Transverse colon (tissue), 4 donors: ENCODE results near the gene MRFAP1L1. TPM values are rescaled to one million over a fixed set of nuclear protein-coding genes. Genes with fewer than 3 reads are reported as not detected.

Experiments used
- DNase-seq: peaks from one replicate; pipeline ENCODE4 v3.0.0-alpha.2; 2019
- H3K27ac ChIP-seq, 4 donors: fragments of 200-600 bp; sonication (generic); 2 replicates each; pipeline ENCODE4 v1.5.1; 2016 to 2018; ENCODE audit warnings: inconsistent platforms in 4 of 4
- H3K27me3 ChIP-seq: fragments of 200-600 bp; sonication (generic); 2 replicates; pipeline ENCODE4 v1.5.1; 2017; ENCODE audit warnings: inconsistent platforms
- H3K36me3 ChIP-seq, 4 donors: fragments of 200-600 bp; sonication (generic); 2 replicates each; pipeline ENCODE4 v1.5.1; 2017 to 2019; ENCODE audit warnings: inconsistent platforms in 4 of 4
- H3K4me1 ChIP-seq, 4 donors: fragments of 200-600 bp; sonication (generic); 2 replicates each; pipeline ENCODE4 v1.5.1; 2017 to 2020; ENCODE audit warnings: inconsistent platforms in 4 of 4
- H3K4me3 ChIP-seq, 4 donors: fragments of 200-600 bp; sonication (generic); 1 replicate in 1 of 4; 2 replicates in 3 of 4; pipeline versions ENCODE4 v1.5.1 to v1.6.1; 2017 to 2019; ENCODE audit warnings: inconsistent platforms in 4 of 4
- H3K9me3 ChIP-seq, 2 donors: fragments of 200-600 bp; sonication (generic); 2 replicates each; pipeline ENCODE4 v1.5.1; 2017 to 2019; ENCODE audit warnings: inconsistent platforms in 2 of 2
- EP300 ChIP-seq: sonication (generic); formaldehyde crosslinking; IDR thresholded peaks from one replicate; pipeline ENCODE4 v1.6.1; 2017; ENCODE audit warnings: antibody characterized with exemption, low read depth
- POLR2A ChIP-seq: fragments of 450-650 bp; IDR thresholded peaks from one replicate; pipeline ENCODE4 v1.6.1; 2016; ENCODE audit warnings: antibody characterized with exemption, mild to moderate bottlenecking, moderate library complexity
- POLR2AphosphoS5 ChIP-seq, 3 donors: sonication (generic); formaldehyde crosslinking; IDR thresholded peaks; one replicate each; pipeline ENCODE4 v1.6.1; 2016; ENCODE audit warnings: antibody characterized with exemption in 3 of 3
- WGBS, 2 donors: methylation state at CpG; one replicate each; pipeline ENCODE4 v1.1.5; 2018; ENCODE audit warnings: low coverage in 1 of 2; 5-methylcytosine and 5-hydroxymethylcytosine counted together
- in situ Hi-C, 4 donors: fragments of 200-750 bp; cut with MboI; loops; one replicate each; pipeline versions ENCODE4 v1.15.0 to v1.15.1; 2017; ENCODE audit warnings: low sequenced_read_pairs in 3 of 4, low pct_ligation_motif_present in 1 of 4, low pct_unique_long_range_greater_than_20kb in 1 of 4
- intact Hi-C: fragments of 100-400 bp; cut with DNase I; formaldehyde crosslinking; loops from one replicate; pipeline ENCODE4 v1.15.1; 2023; ENCODE audit warnings: low total_unique reads
- total RNA-seq, 4 donors: library from RNA; depleted of rRNA; stranded (reverse); fragments of >200 nt; gene quantifications; one replicate each; pipeline ENCODE4 v1.1.0, GENCODE V29; 2016
- TF ChIP-seq, protein P1 (sequence below), 5 experiments: fragments of 200-600 bp in 3 of 5; fragments of 450-650 bp in 2 of 5; sonication (generic) in 3 of 5; IDR thresholded peaks; 1 replicate in 2 of 5; 2 replicates in 3 of 5; pipeline ENCODE4 v1.5.1; 2016 to 2017; ENCODE audit warnings: antibody characterized with exemption in 5 of 5, inconsistent platforms in 3 of 5, mild to moderate bottlenecking in 2 of 5, moderate library complexity in 1 of 5

MRFAP1L1 gene
- total RNA-seq, 4 donors from 2014 or later, result 18.3 to 51.0 (median 30.3) TPM

DNA sequence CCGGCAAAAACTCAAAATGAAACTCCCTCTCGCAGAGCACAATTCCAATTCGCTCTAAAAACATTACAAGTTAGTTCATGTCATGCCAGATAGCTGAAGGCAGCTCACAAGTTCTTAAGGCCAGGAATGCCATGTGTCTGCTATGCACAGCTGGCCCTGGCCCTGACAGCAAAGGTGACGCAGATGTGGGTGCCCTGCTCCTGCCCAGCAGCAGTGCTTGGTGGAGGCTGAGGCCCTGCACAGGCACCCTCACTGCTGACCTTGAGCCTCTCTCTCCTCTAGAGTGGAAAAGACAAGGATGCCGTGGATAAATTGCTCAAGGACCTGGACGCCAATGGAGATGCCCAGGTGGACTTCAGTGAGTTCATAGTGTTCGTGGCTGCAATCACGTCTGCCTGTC, 13.1 kb downstream of the MRFAP1L1 start:
- intact Hi-C loops (no loop called here), in situ Hi-C loops (no loop called here)
- Histone ChIP-seq H3K4me1 (peaks cover 0 to 26% (median 10%) of the 10 kb centered on the region in 4 donors), H3K36me3 (peaks cover 0 to under 1% (median 0%) of the 10 kb centered on the region in 4 donors), H3K4me3 (no peak overlapping the region), H3K27me3 (no peaks in the 10 kb centered on the region), H3K27ac (peak overlapping the region in 3 of 4 donors; percentile 52 to 70 (median 58)), H3K9me3 (no peaks in the 10 kb centered on the region)
- 85% methylated on average over 8 of the region's 8 CpGs; no CpG with 5 or more reads in 1 of the 2 donors for WGBS, 2 donors
- DNase-seq, result no peak
- TF ChIP-seq, protein P1, sequence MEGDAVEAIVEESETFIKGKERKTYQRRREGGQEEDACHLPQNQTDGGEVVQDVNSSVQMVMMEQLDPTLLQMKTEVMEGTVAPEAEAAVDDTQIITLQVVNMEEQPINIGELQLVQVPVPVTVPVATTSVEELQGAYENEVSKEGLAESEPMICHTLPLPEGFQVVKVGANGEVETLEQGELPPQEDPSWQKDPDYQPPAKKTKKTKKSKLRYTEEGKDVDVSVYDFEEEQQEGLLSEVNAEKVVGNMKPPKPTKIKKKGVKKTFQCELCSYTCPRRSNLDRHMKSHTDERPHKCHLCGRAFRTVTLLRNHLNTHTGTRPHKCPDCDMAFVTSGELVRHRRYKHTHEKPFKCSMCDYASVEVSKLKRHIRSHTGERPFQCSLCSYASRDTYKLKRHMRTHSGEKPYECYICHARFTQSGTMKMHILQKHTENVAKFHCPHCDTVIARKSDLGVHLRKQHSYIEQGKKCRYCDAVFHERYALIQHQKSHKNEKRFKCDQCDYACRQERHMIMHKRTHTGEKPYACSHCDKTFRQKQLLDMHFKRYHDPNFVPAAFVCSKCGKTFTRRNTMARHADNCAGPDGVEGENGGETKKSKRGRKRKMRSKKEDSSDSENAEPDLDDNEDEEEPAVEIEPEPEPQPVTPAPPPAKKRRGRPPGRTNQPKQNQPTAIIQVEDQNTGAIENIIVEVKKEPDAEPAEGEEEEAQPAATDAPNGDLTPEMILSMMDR (IDR thresholded peaks at IDR 0.05), result no peak
- no peak for TF ChIP-seq EP300
- TF ChIP-seq POLR2AphosphoS5 (IDR thresholded peaks at IDR 0.05), result no peak
- TF ChIP-seq POLR2A, result no peak

DNA sequence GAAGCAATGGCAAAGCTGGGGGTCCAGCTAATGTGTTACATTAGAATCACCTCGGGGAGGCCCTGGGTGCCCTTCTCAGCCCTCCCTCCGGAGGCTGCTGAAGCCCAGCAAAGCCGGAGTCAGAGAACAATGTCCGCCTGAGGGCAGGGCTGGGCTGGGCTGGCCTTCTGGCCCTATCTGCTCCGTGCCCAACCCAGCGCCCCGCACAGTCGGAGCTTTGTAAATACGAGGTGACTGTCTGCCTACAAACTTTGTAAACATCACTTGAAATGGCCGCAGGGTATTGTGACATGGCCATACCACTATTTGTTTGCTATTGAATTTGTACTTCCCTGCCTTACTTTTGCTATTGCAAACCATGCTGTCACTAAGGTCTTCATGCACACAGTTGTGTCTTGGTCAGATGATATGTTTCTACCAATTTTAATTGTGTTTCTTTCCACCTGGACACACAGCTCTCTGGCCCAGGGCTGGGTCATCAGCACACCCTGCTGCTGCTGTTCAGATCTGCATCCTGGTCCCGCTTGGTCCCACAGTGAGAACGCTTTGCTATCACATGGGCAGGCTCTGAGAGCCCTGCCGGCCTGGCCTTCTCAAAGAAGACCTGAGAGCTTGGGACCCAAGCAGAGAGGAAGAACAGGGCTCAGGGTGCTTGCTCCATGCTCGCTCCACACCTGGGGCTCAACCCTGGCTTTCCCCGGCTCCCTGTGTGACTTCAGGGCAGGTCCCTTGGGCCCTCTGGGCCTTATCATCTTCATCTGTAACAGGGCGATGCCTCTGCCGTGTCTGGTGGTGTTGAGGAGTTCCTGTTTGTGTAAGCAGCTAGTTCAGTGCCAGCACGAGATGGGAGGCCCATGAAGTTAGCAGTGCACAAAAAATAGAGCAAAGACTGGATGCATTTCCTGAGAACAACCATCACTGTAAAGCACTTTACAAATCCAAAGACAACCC, 13.7 kb downstream of the MRFAP1L1 start:
- H3K4me1 ChIP-seq, result peaks cover 0 to 26% (median 10%) of the 10 kb centered on the region in 4 donors
- TF ChIP-seq POLR2A (no peak), POLR2AphosphoS5 (IDR thresholded peaks at IDR 0.05) (no peak), EP300 (no peak)
- TF ChIP-seq, protein P1 (IDR thresholded peaks at IDR 0.05), result no peak
- peak overlapping the region; percentile 8 to 70 (median 55) for H3K27ac ChIP-seq
- no peak overlapping the region for H3K4me3 ChIP-seq
- H3K27me3 ChIP-seq, result no peaks in the 10 kb centered on the region
- no peaks in the 10 kb centered on the region for H3K9me3 ChIP-seq
- intact Hi-C loops, result no loop called here
- in situ Hi-C loops, result no loop called here
- DNase-seq, result peak; percentile 71
- WGBS, 2 donors, result 61 to 90% methylated on average over 2 to 18 of the region's 18 CpGs
- no peaks in the 10 kb centered on the region for H3K36me3 ChIP-seq

DNA sequence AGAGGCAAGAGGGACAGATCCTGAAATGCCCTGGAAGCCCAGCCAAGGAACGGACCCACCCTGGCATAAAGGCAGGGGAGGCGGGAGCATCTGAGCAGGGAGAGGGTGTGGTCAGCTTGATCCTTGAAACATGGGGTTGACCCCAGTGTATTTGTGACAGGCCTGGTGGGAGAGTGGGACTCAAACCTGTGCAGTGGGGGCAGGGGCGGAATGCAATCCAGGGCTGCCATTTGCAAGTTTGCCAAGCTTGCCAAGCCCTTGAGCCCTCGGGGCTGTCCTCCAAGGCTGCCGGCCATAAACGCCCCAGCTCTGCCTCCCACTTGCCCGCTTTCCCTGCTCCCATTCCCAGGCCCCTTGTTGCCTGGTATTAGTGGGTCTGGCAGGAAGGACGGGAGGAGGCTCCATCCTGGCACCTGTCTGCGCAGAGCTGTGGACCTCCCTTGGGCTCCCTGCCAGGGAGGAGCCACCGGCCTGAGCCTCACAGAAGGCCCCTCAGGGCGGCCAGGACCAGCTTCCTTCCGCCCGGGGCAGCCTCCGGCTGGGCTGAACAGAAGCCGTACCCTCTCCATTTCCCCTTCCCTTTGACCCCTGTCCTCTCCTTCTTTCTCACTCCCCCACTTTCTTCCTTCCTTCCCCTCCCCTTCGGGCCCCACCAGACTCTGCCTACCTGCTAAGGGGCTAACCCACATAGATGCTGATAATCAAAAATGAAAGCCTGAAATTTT, 15.3 kb downstream of the MRFAP1L1 start:
- TF ChIP-seq EP300, result no peak
- no peak for TF ChIP-seq POLR2AphosphoS5 (IDR thresholded peaks at IDR 0.05)
- TF ChIP-seq, protein P1 (IDR thresholded peaks at IDR 0.05), result no peak
- no peak for TF ChIP-seq POLR2A
- intact Hi-C loops, result no loop called here
- Histone ChIP-seq H3K4me1 (peaks cover 0 to 33% (median 14%) of the 10 kb centered on the region in 4 donors), H3K9me3 (no peaks in the 10 kb centered on the region), H3K36me3 (no peaks in the 10 kb centered on the region), H3K27me3 (no peaks in the 10 kb centered on the region), H3K27ac (peak overlapping the region in 3 of 4 donors; percentile 0 to 42 (median 18)), H3K4me3 (no peak overlapping the region)
- in situ Hi-C loops, result no loop called here
- no peak for DNase-seq
- 57 to 84% methylated on average over 6 to 13 of the region's 16 CpGs for WGBS, 2 donors
